H1 (cell line): ENCODE measurements around the gene RANBP9. TPM values are rescaled to one million over a fixed set of nuclear protein-coding genes. Genes with fewer than 3 reads are reported as not detected.

Experiments
- ATF2 ChIP-seq: IDR thresholded peaks from 2 replicates; pipeline ENCODE4 v1.6.1; 2012; ENCODE audit warnings: low read length, inconsistent platforms
- BACH1 ChIP-seq: IDR thresholded peaks from 2 replicates; pipeline ENCODE4 v1.6.1; 2012; ENCODE audit warnings: low read length, improper control_type of control experiment
- CEBPB ChIP-seq: IDR thresholded peaks from 2 replicates; pipeline ENCODE4 v1.6.1; 2012; ENCODE audit warnings: low read depth, low read length
- CHD1 ChIP-seq: IDR thresholded peaks from 2 replicates; pipeline ENCODE4 v1.6.1; 2012; ENCODE audit warnings: low read depth, low read length, improper control_type of control experiment
- CHD2 ChIP-seq: IDR thresholded peaks from 2 replicates; pipeline ENCODE4 v1.6.1; 2012; ENCODE audit warnings: low read length, improper control_type of control experiment
- CREB1 ChIP-seq: IDR thresholded peaks from 2 replicates; pipeline ENCODE4 v1.6.1; 2012; ENCODE audit warnings: inconsistent platforms
- CTCF ChIP-seq, 3 experiments: IDR thresholded peaks; 1 replicate in 2 of 3; 2 replicates in 1 of 3; pipeline versions ENCODE4 v1.5.1 to v1.6.1; 2011; ENCODE audit warnings: low read length in 3 of 3, mild to moderate bottlenecking in 3 of 3, inconsistent platforms in 2 of 3, low read depth in 1 of 3, moderate library complexity in 1 of 3; ENCODE audit not compliant: insufficient read depth in 1 of 3; ENCODE audit errors: control extremely low read depth in 1 of 3
- E2F6 ChIP-seq: IDR thresholded peaks from 2 replicates; pipeline ENCODE4 v1.6.1; 2012; ENCODE audit warnings: inconsistent platforms
- GTF2F1 ChIP-seq: IDR thresholded peaks from 2 replicates; pipeline ENCODE4 v1.6.1; 2012; ENCODE audit warnings: low read depth, low read length, improper control_type of control experiment, borderline replicate concordance
- HDAC6 ChIP-seq: IDR thresholded peaks from one replicate; pipeline ENCODE4 v1.7.1; 2012; ENCODE audit warnings: low read depth, mild to moderate bottlenecking, inconsistent platforms, low read length, moderate library complexity
- JUN ChIP-seq: IDR thresholded peaks from 2 replicates; pipeline ENCODE4 v1.6.1; 2011; ENCODE audit warnings: low read depth, mild to moderate bottlenecking, improper control_type of control experiment, low read length
- NRF1 ChIP-seq: IDR thresholded peaks from 2 replicates; pipeline ENCODE4 v1.6.1; 2011; ENCODE audit warnings: mild to moderate bottlenecking, low read depth, low read length, improper control_type of control experiment
- POU5F1 ChIP-seq: IDR thresholded peaks from 2 replicates; pipeline ENCODE4 v1.6.1; 2011; ENCODE audit warnings: low read depth, mild to moderate bottlenecking, low read length, moderate library complexity
- RAD21 ChIP-seq, 2 experiments: IDR thresholded peaks in 1 of 2; conservative IDR thresholded peaks in 1 of 2; 2 replicates each; pipeline ENCODE4 v1.6.1; 2011; ENCODE audit warnings: low read depth in 2 of 2, low read length in 2 of 2, improper control_type of control experiment in 1 of 2, inconsistent platforms in 1 of 2, mild to moderate bottlenecking in 1 of 2, moderate library complexity in 1 of 2
- RNF2 ChIP-seq: fragments of 200-900, 300-1000 bp; sonication (generic); IDR thresholded peaks from 2 replicates; pipeline ENCODE4 v1.7.1; 2016; ENCODE audit warnings: borderline replicate concordance, low read depth, mild to moderate bottlenecking, antibody characterized with exemption, low read length; ENCODE audit not compliant: poor library complexity, severe bottlenecking; ENCODE audit errors: missing control alignments
- SAP30 ChIP-seq: fragments of 300-600 bp; sonication (generic); IDR thresholded peaks from 2 replicates; pipeline ENCODE4 v1.7.1; 2012; ENCODE audit warnings: low read length, moderate library complexity, mild to moderate bottlenecking, inconsistent platforms; ENCODE audit not compliant: insufficient read depth, insufficient replicate concordance
- SP4 ChIP-seq: IDR thresholded peaks from 2 replicates; pipeline ENCODE4 v1.6.1; 2012; ENCODE audit warnings: low read length, inconsistent platforms
- TBP ChIP-seq: IDR thresholded peaks from 2 replicates; pipeline ENCODE4 v1.6.1; 2011; ENCODE audit warnings: low read depth, low read length, improper control_type of control experiment
- USF2 ChIP-seq: IDR thresholded peaks from 2 replicates; pipeline ENCODE4 v1.6.1; 2011; ENCODE audit warnings: low read length, improper control_type of control experiment
- polyA plus RNA-seq, 7 experiments: library from polyadenylated mRNA; depleted of rRNA in 3 of 7; stranded (reverse) in 5 of 7; unstranded in 2 of 7; fragments of >200 nt in 5 of 7; fragments of 200-250 nt in 2 of 7; gene quantifications; 1 replicate in 5 of 7; 2 replicates in 1 of 7; 4 replicates in 1 of 7; pipeline versions ENCODE4 v1.2.1 to v1.2.3, GENCODE V29; 2011 to 2013; ENCODE audit warnings: missing spikeins in 2 of 7, mixed read lengths in 2 of 7
- total RNA-seq: library from RNA; stranded (reverse); fragmentation: NEBNext Ultra II Directional; extraction: Animal tissue kit (Norgen Biotek cat#: 25700); gene quantifications from 2 replicates; pipeline ENCODE4 v1.2.1, GENCODE V29; 2021

RANBP9 gene
- total and polyA plus RNA-seq, 2 of the 8 experiments (the other 6 are each of a cell fraction or from before 2014, with no cell fraction given): 13.0 to 36.7 TPM

GRCh38 chr6:13574149-13574570 lies 137.5 kb downstream of the RANBP9 start (continued):
- TF ChIP-seq CTCF (IDR thresholded peaks at IDR 0.05; ENCODE audit: control extremely low read depth in 1 of 3, insufficient read depth in 1 of 3, low read depth in 1 of 3, low read length in 3 of 3) (peak; percentile 46 to 70 (median 63)), POU5F1 (no peak), JUN (no peak), CHD2 (peak; percentile 96), TBP (peak; percentile 60; the same call in 1 of the 2 replicates), USF2 (no peak), SAP30 (no peak), CEBPB (no peak), GTF2F1 (no peak), BACH1 (no peak), SP4 (no peak), E2F6 (peak; percentile 37; the same call in 1 of the 2 replicates), RNF2 (no peak), CHD1 (no peak), CREB1 (peak; percentile 24; the same call in 1 of the 2 replicates), ATF2 (no peak), NRF1 (peak; percentile 95), HDAC6 (no peak), RAD21 (IDR thresholded peaks at IDR 0.05 in 1 of 2, conservative IDR thresholded peaks at IDR 0.05 in 1 of 2; ENCODE audit: low read depth in 2 of 2, low read length in 2 of 2) (peak; percentile 38 to 59)
